ENCODE measurements around the gene CDK18.
A peak's percentile ranks its signal among the peaks of the same experiment; 100 is the strongest.

CDK18 gene

DNA sequence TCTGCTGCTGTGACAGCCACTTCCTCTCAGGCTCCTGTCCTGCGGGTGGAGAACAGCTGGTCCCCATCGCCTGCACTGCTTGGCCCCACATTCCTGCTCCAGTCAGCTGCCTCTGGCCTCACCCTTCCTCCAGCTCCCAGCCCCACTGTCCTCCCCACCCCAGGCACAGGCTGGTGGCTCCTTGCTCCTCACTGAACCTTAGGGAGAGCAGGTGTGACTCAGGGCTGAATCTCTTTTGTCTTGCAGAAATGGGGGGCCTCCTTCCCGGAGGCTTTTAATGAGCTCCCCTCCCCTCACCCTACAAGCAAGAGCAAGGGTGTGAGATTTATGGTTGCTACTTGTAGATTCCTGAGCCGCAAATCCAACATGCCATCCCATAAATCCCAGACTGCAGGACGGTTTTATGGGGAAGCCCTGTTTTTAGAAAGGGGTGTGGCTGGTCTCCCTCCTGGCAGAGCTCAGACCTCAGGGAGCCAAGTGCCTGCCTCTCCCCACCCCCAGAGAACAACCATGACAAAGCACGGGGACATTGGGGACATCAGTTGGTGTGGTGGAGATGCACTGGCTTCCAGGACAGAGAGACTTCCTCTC lies 15.2 kb downstream of the CDK18 start (continued):
- TF ChIP-seq ZNF362 (tag by site-specific recombination; IDR thresholded peaks at IDR 0.05) (no peak), RBAK (tag by site-specific recombination; IDR thresholded peaks at IDR 0.05) (no peak), CTCF (tag by site-specific recombination; IDR thresholded peaks at IDR 0.05) (no peak), ZNF626 (tag by site-specific recombination; IDR thresholded peaks at IDR 0.05) (no peak), ZNF776 (tag by site-specific recombination; IDR thresholded peaks at IDR 0.05; ENCODE audit: borderline replicate concordance) (no peak), ZNF837 (tag by site-specific recombination; IDR thresholded peaks at IDR 0.05) (no peak), ZXDB (tag by site-specific recombination; IDR thresholded peaks at IDR 0.05) (0 out of 2 replicates have a peak, but pooled peaks have one; percentile 29), ZNF155 (tag by site-specific recombination; IDR thresholded peaks at IDR 0.05) (no peak), FEZF1 (tag by site-specific recombination; IDR thresholded peaks at IDR 0.05) (peak; percentile 55; the same call in 1 of the 2 replicates), GLIS2 (tag by site-specific recombination; IDR thresholded peaks at IDR 0.05) (0 out of 2 replicates have a peak, but pooled peaks have one; percentile 3), ZNF239 (tag by site-specific recombination; IDR thresholded peaks at IDR 0.05) (no peak), KLF1 (tag by site-specific recombination; IDR thresholded peaks at IDR 0.05) (peak; percentile 96), GFI1B (tag by site-specific recombination; IDR thresholded peaks at IDR 0.05) (no peak), ZNF18 (tag by site-specific recombination; IDR thresholded peaks at IDR 0.05) (peak; percentile 87), REPIN1 (tag by site-specific recombination; IDR thresholded peaks at IDR 0.05; ENCODE audit: low read depth) (no peak), ZNF530 (tag by site-specific recombination; IDR thresholded peaks at IDR 0.05; ENCODE audit: low read depth) (no peak), TRIM28 (IDR thresholded peaks at IDR 0.05; ENCODE audit: borderline replicate concordance, low read length) (no peak), SP3 (tag by site-specific recombination; IDR thresholded peaks at IDR 0.05) (no peak), ZNF10 (tag by site-specific recombination; IDR thresholded peaks at IDR 0.05) (no peak), ZIC2 (tag by site-specific recombination; IDR thresholded peaks at IDR 0.05) (peak; percentile 93), ZNF704 (tag by site-specific recombination; IDR thresholded peaks at IDR 0.05) (no peak), ZNF645 (tag by site-specific recombination; IDR thresholded peaks at IDR 0.05) (no peak), BCL6B (tag by site-specific recombination; IDR thresholded peaks at IDR 0.05) (no peak)
- TF ChIP-seq, protein P1, sequence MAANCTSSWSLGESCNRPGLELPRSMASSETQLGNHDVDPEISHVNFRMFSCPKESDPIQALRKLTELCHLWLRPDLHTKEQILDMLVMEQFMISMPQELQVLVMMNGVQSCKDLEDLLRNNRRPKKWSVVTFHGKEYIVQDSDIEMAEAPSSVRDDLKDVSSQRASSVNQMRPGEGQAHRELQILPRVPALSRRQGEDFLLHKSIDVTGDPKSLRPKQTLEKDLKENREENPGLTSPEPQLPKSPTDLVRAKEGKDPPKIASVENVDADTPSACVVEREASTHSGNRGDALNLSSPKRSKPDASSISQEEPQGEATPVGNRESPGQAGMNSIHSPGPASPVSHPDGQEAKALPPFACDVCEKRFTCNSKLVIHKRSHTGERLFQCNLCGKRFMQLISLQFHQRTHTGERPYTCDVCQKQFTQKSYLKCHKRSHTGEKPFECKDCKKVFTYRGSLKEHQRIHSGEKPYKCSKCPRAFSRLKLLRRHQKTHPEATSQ (tag by site-specific recombination; IDR thresholded peaks at IDR 0.05) = no peak
- TF ChIP-seq, protein P2, sequence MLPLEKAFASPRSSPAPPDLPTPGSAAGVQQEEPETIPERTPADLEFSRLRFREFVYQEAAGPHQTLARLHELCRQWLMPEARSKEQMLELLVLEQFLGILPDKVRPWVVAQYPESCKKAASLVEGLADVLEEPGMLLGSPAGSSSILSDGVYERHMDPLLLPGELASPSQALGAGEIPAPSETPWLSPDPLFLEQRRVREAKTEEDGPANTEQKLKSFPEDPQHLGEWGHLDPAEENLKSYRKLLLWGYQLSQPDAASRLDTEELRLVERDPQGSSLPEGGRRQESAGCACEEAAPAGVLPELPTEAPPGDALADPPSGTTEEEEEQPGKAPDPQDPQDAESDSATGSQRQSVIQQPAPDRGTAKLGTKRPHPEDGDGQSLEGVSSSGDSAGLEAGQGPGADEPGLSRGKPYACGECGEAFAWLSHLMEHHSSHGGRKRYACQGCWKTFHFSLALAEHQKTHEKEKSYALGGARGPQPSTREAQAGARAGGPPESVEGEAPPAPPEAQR (tag by site-specific recombination; IDR thresholded peaks at IDR 0.05) = no peak
- TF ChIP-seq, protein P3, sequence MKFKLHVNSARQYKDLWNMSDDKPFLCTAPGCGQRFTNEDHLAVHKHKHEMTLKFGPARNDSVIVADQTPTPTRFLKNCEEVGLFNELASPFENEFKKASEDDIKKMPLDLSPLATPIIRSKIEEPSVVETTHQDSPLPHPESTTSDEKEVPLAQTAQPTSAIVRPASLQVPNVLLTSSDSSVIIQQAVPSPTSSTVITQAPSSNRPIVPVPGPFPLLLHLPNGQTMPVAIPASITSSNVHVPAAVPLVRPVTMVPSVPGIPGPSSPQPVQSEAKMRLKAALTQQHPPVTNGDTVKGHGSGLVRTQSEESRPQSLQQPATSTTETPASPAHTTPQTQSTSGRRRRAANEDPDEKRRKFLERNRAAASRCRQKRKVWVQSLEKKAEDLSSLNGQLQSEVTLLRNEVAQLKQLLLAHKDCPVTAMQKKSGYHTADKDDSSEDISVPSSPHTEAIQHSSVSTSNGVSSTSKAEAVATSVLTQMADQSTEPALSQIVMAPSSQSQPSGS (tag by site-specific recombination; IDR thresholded peaks at IDR 0.05; ENCODE audit: low read depth) = no peak

All from HEK293 (cell line).